Measurements from ENCODE around the gene ZDHHC7. TPM values are rescaled to one million over a fixed set of nuclear protein-coding genes. Genes with fewer than 3 reads are reported as not detected.
A peak's percentile ranks its signal among the peaks of the same experiment; 100 is the strongest.

ZDHHC7 gene
- total RNA-seq, 1 donor from 2014 or later = 59.2 TPM

- DNase-seq (ENCODE audit: low read depth) (no peak), FAIRE-seq (no peak)
- no peak overlapping the region for H2AFZ ChIP-seq (ENCODE audit: low read depth, low read length)
Observed at GRCh38 chr16:85036236-85037049, 25.1 kb upstream of the ZDHHC7 start.

GRCh38 chr16:85034591-85035433, 23.5 kb upstream of the ZDHHC7 start:
- no peaks in the 10 kb centered on the region for H3K36me3 ChIP-seq (ENCODE audit: insufficient read depth, low read length)
- DNase-seq (ENCODE audit: low read depth) = no peak
- H3K27ac ChIP-seq (ENCODE audit: low read depth, low read length) = no peak overlapping the region
- no peak overlapping the region for H3K4me3 ChIP-seq (ENCODE audit: insufficient read depth, low read depth, low read length)
- TF ChIP-seq CTCF (IDR thresholded peaks at IDR 0.05; ENCODE audit: insufficient read depth, low read depth, low read length) (no peak), EZH2 (IDR thresholded peaks at IDR 0.05; ENCODE audit: insufficient read depth, low read length) (no peak)
- H3K27me3 ChIP-seq (ENCODE audit: insufficient read depth, low read length) = no peaks in the 10 kb centered on the region
- H3K4me2 ChIP-seq (ENCODE audit: low read length) = no peak overlapping the region
- Mint-ChIP-seq H3K9me3 (ENCODE audit: unreplicated experiment) (no peaks in the 10 kb centered on the region), H3K4me1 (ENCODE audit: low read depth, unreplicated experiment) (peaks cover 4% of the 10 kb centered on the region), H3K27ac (ENCODE audit: unreplicated experiment) (no peak overlapping the region), H3K4me3 (ENCODE audit: unreplicated experiment) (no peak overlapping the region), H3K36me3 (ENCODE audit: low read depth, unreplicated experiment) (peaks cover 3% of the 10 kb centered on the region), H3K27me3 (ENCODE audit: low read depth, unreplicated experiment) (peaks cover 4% of the 10 kb centered on the region)
- no peak overlapping the region for H2AFZ ChIP-seq (ENCODE audit: low read depth, low read length)
- H4K20me1 ChIP-seq (ENCODE audit: insufficient read depth, low read length) = peaks cover 13% of the 10 kb centered on the region
- H3K79me2 ChIP-seq (ENCODE audit: insufficient read depth, low read length) = peaks cover 5% of the 10 kb centered on the region
- no peak for FAIRE-seq
- H3K9ac ChIP-seq (ENCODE audit: low read length) = no peak overlapping the region
- H3K4me1 ChIP-seq (ENCODE audit: insufficient read depth, low read length) = peaks cover 10% of the 10 kb centered on the region
- no peaks in the 10 kb centered on the region for H3K9me3 ChIP-seq (ENCODE audit: insufficient read depth, low read depth, low read length)

More at GRCh38 chr16:85036236-85037049, 25.1 kb upstream of the ZDHHC7 start:
- Histone ChIP-seq H3K9ac (ENCODE audit: low read length) (no peak overlapping the region), H3K27ac (ENCODE audit: low read depth, low read length) (peak overlapping the region; percentile 39), H3K36me3 (ENCODE audit: insufficient read depth, low read length) (no peaks in the 10 kb centered on the region), H3K4me3 (ENCODE audit: insufficient read depth, low read depth, low read length) (no peak overlapping the region), H3K4me1 (ENCODE audit: insufficient read depth, low read length) (peaks cover 10% of the 10 kb centered on the region), H3K4me2 (ENCODE audit: low read length) (peak overlapping the region; percentile 52), H3K79me2 (ENCODE audit: insufficient read depth, low read length) (no peaks in the 10 kb centered on the region), H3K9me3 (ENCODE audit: insufficient read depth, low read depth, low read length) (no peaks in the 10 kb centered on the region), H4K20me1 (ENCODE audit: insufficient read depth, low read length) (peaks cover 14% of the 10 kb centered on the region), H3K27me3 (ENCODE audit: insufficient read depth, low read length) (peaks cover 7% of the 10 kb centered on the region)
- TF ChIP-seq CTCF (IDR thresholded peaks at IDR 0.05; ENCODE audit: insufficient read depth, low read depth, low read length) (no peak), EZH2 (IDR thresholded peaks at IDR 0.05; ENCODE audit: insufficient read depth, low read length) (no peak)
- peaks cover 10% of the 10 kb centered on the region for H3K27me3 Mint-ChIP-seq (ENCODE audit: low read depth, unreplicated experiment)
- H3K9me3 Mint-ChIP-seq (ENCODE audit: unreplicated experiment) = no peaks in the 10 kb centered on the region
- H3K36me3 Mint-ChIP-seq (ENCODE audit: low read depth, unreplicated experiment) = peaks cover 1% of the 10 kb centered on the region
- peak overlapping the region; percentile 50 for H3K27ac Mint-ChIP-seq (ENCODE audit: unreplicated experiment)
- no peak overlapping the region for H3K4me3 Mint-ChIP-seq (ENCODE audit: unreplicated experiment)
- H3K4me1 Mint-ChIP-seq (ENCODE audit: low read depth, unreplicated experiment) = peaks cover 4% of the 10 kb centered on the region

Measured in astrocyte (in vitro differentiated cells and primary cell).